ENCODE data around the gene MRPS7.
"Not testable (repeated sequence)": the region's sequence is repeated elsewhere in the genome, so short reads cannot be mapped to it uniquely, and the experiment has no call there.

Gene MRPS7

DNA sequence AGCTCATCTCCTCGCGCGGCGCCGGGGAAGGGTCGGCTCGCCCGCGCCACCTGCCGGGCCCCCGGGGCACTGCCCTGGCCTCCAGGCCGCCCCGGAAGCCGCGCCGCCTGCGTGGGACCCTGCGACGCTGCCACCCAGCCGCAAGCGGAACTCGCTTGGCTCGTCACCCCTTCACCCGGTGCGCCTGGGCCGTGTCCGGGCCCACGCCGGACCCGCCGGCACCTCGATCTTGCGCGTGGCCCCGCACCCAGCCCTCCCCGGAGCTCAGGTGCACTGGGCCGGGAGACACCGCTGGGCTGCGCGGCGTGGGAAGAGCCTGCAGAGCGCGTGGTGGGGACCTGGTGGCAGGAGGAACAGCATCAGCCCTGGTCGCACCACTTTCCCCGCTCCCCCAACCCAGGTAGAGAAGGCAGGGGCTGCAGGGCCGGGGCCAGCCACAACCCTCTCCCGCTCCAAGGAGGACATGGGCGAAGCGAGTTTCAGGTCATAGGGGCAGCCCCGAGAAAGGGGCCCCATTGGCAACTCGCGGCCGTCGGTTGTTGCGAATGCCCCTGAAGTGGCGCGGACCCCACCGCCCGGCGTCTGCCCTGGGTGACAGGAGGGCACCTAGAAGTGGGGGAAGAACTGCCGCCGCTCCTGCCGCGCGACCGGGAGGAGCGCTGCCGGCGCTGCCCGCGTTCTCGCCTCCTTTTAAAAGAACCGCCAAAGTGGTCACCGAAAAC is 9.7 kb downstream of the MRPS7 start:
- DNase-seq (ENCODE audit: low read depth in 2 of 2): peak; percentile 75 to 81

DNA sequence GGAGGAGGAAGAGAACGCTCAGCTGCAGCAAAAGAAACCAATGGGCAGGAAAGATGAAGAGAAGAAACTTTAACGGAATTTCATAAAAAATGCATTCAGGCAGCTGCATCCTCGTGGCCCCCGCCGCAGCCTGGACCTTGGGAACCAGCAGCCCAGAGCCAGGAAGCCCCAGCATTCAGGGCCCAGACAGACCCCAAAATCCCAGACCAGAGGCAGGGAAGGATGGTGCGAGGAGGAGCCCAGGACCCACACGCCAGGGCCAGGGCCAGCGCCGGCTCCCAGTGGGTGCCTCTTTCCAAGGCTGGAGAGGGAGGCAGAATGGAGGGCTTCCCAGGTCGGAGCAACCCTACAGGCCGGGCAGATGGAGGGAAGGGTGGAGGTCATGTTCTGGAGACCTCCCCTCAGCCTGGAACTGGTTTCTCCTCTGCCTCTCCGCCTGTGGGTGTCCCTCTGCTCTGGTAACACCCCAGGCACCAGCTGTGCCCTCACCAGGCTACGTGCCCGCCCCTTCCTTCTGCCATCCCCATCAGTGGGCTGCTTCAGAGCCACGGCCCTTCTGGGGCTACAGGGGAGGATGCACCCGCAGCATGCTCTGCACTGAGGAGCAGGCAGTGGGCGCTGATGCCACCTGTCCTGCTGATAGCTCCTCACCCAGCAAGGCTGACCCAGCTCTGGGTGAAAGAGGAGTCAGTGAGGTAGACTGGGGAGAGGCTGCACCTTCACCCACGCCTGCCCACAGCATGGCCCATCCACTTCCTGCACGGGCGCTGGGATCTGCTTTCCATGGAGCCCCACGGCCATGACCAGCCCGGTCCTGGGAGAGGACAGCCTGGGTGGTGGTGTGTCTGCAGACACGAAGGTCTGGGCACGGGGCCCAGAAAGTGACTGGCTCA is 10.5 kb downstream of the MRPS7 start:
- no peak for DNase-seq (ENCODE audit: low read depth in 2 of 2)

DNA sequence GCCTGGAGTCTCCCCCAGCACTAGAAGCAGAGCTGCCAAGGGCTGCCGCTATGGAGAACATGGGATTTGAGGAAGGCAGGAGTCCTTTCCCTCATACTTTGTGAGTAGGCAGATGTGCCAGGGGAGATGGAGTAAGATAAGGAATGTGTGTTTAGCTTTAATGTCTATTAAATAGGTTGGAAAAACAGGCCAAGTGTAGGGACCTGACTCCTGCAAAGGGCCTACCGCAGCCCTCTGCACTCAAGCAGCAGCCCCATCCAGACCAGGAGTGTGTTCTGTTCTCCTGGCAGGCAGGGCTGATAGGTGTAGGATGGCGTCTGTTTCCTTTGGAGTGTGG is 11.1 kb downstream of the MRPS7 start:
- DNase-seq (ENCODE audit: low read depth in 2 of 2): no peak

DNA sequence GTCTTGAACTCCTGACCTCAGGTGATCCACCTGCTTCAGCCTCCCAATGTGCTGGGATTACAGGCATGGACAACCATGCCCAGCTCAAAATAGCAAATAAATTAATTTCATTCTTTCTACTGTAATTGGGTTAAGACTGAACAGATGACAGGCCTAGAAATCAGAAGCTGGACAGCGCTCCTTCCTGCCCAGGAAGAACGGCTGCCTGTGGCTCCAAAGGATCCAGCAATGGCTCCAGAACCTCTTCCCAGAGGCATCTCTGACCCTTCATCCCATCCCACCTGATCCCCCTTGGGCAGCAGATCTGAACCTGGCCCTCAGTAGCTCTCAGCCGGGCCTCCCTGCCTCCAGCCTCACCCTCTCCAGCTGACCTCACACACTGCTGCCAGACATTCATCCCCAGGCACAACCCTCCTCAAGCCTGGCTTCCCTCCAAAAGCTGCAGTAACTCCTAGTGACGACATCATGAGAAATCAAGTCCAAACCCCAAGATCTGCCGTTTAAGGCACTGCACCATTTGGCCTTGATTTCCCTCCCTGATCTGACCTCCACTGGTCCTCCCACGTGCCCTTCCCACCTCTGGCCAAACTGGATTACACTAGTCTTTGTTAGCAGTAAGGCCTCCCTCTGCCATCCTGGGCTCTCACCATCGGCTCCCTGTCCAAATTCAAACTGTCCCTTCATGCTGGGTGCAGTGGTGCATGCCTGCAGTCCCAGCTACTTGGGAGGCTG is 12.5 kb downstream of the MRPS7 start:
- DNase-seq (ENCODE audit: low read depth in 2 of 2): no peak

DNA sequence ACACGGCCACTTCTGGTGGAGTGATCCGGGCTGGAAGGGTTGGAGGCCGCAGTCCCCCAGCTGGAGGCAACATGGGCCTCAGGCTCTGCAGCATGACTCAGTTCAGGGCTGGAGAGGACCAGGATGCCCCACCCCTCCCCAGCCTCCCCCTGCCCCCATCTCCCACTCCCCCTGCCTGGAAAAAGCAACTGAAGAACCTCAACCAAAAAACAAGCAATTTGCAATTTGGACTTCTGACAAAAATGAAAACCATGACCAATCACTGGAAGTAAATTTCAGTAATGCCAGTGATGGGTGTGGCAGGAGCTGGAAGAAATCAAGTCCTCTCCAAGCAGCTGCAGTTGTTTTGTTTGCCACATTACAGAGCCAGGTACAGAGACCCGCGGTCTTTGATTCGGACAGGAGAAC is 16.0 kb downstream of the MRPS7 start:
- DNase-seq (ENCODE audit: low read depth in 2 of 2): no peak

DNA sequence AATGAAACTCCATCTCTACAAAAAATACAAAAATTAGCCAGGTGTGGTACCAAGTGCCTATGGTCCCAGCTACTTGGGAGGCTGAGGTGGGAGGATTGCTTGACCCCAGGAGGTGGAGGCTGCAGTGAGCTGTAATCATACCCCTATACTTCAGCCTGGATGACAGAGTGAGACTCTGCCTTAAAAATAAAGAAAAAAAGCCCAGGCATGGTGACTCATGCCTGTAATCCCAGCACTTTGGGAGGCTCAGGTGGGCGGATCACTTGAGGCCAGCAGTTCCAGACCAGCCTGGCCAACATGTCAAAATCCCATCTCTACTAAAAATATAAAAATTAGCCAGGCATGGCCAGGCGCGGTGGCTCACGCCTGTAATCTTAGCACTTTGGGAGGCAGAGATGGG is 18.5 kb downstream of the MRPS7 start:
- not testable (repeated sequence) for DNase-seq (ENCODE audit: low read depth in 2 of 2)

DNA sequence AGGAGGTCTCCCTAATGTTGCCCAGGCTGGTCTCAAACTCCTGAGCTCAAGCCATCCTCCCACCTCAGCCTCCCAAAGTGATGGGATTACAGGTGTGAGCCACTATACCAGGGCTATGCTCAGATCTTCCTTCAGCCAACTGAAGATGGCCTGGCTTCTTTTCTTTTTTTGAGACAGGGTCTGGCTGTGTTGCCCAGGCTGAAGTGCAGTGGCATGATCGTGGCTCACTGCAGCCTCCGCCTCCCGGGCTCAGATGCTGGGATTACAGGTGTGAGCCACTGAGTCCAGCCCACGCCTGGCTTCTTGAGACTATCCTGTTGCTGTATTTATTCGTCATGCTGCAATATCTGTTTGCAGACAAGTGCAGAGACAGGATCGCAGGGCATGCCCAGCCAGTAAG is 23.4 kb downstream of the MRPS7 start:
- DNase-seq (ENCODE audit: low read depth in 2 of 2): no peak

DNA sequence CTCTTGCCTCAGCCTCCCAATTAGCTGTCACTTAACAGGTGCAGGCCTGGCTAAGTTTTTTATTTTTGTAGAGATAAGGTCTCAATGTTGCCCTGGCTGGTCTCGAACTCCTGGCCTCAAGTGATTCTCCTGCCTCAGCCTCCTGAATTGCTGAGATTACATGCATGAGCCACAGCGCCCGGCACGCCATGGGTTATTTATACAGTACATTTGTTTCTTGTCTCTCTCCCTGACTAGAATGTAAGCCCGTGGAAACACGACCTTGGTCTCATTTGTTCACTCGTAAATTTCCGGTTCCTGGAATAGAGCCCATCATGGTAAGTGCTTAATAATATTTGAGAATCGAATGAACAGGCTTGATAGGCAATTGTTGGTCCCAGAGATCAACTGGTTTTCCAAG is 25.5 kb downstream of the MRPS7 start:
- DNase-seq (ENCODE audit: low read depth in 2 of 2): no peak

DNA sequence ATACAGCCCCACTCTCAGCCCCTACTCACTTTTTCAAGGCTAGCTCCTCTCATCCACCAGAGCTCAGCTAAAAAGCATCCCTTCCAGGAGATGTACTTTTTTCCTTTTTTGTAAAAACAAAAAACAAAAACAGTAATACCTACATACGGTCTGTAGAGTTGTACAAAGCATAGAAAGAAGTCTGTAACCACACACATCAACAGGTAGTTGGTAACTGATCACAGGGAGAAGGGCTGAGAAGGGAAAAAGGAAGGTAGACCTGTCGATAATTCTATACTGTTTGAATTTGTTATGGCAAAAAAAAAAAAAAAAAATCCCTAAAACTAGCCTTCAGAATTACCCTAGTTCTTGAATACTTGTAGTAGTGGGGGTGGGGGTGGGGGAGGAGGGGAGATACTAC is 26.7 kb downstream of the MRPS7 start:
- no peak for DNase-seq (ENCODE audit: low read depth in 2 of 2)

DNA sequence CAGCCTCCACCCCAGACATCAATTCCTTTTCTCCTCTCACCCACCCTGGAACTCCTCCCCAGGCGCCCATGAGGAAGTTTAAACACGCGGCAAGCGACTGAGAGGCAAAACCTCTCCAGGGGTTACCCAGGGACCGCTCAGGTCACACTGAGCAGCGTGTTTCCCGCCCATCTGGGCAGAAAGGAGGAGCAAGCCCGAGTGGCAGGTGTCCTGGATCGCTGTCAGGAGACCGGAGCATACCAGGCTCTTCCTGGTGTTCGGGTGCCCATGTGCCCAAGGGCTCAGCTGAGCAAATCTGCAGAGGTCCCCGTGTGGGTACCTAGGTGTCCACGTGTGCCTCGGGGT is 27.1 kb downstream of the MRPS7 start:
- no peak for DNase-seq (ENCODE audit: low read depth in 2 of 2)

DNA sequence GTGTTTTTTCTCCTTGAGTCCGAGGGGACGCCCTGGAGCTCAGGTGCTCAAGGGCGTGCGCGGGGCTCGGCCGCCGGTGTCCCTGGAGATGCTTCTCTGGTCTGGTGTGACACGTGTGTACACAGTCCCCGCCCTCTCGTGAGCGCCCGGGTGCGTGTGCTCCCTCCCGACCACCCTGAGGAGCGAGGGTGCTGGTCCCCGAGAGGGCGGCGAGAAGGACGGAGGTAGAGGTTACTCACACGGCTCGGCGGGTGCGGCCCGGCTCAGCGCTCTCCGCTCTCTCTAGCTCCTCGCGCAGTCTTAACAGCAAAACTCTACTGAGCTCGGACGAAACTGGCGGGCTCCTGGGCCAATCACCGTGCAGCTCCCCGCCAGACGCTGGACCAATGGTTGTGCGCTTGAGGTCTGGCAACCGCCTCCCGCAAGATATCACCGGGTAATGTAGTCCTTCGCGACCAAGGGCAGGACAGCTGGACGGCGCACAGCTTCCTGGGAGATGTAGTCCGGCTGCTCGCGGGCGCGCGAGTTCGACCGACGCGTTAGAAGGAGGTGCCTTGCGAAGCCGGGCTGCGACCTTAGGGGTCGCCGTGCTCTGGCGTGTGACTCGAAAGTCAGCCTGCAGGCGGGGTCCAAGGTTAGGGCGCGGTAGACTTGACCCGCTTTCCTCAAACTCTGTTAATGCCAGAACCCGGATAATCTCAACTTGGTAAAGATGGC is 27.6 kb downstream of the MRPS7 start, which contains the start of gene SLC25A19:
Gene SLC25A19 (minus strand): TSS at position 319 of the 717 bp plus-strand sequence. CDS start 2,669 bp downstream, outside the sequence.
- DNase-seq (ENCODE audit: low read depth in 2 of 2): peak; percentile 79 to 89

DNA sequence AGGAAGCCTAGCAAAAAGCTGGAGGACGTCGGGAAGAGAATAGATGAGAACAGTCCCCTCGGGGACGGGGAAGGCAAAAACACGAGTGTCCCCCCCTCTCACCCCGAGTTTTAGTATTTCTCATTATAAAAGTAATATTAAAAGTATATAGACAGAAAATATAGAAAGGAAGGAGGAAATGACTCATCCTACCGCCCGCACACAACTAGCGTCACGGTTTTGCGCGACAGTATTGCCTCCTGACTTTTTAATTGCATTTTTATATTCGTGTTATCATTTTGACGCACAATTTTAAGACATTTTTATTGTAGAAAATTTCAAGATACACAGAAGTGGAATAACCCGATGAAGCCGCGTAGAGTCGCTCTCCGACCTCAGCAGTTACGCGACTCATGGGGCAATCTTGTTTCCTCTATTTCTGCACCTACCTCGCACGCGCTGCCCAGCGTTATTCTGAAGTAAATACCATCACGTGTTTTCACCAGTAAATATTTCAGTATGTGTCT is 28.2 kb downstream of the MRPS7 start:
- peak; percentile 7 to 41 for DNase-seq (ENCODE audit: low read depth in 2 of 2)

DNA sequence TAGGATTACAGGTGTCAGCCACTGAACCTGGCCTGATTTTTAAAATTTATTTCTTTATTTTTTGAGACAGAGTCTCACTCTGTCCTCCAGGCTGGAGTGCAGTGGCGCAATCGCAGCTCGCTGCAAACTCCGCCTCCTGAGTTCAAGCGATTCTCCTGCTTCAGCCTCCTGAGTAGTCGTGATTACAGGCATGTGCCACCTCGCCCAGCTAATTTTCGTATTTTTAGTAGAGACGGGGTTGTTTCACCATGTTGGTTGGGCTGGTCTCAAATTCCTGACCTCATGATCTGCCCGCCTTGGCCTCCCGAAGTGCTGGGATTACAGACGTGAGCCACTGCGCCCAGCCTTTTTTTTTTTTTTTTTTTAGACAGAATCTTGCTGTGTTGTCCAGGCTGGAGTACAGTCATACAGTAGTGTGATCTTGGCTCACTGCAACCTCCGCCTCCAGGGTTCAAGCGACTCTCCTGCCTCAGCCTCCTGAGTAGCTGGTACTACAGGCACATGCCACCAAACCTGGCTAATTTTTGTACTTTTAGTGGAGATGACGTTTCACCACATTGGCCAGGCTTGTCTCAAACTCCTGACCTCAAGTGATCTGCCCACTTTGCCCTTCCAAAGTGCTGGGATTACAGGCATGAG is 31.2 kb downstream of the MRPS7 start:
- DNase-seq (ENCODE audit: low read depth in 2 of 2): not testable (repeated sequence)

DNA sequence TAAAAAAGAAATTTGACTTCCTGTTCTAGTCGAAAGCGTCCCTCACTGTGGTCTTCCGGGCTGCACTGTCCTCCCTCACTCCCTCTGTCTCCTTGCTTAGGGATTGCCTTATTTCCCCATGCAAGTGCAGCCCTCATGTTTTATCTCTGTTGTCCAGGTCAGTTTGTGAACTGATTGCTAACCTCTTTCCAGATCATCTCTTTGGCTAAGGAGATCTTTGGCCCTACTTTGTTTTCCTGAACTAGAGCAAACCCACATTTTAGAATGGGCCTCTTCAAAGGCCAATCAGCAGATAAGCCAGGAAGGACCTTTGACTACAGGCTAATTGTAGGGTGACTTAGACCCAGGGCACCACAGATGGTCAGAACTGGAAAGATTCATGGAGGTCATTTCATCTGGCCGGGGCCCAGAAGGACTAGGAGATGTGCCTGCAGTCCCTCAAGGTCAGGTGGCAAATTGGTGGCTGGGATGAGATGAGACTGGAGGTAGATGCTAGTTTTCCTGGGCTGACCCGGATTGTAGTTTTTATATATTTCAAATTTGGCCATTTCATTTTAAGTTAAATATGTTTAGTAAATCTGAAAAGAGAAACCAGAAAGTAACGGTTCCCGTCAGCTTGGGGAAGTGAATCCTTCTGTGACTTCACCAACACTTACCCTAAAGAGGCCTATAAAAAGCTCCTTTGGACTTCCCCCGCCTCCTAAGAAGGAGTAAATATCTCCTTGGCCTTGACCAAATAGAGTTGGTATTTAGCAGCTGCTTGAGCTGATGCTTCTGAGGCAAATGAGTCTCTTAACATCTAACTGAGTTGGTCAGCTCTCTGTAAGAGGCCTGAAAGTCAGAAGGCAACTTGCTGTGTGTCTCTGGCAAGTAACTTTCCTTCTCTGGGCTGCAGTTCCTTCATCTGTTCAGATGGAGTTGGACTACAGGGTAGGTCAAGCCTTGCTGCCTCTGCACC is 33.8 kb downstream of the MRPS7 start:
- DNase-seq (ENCODE audit: low read depth in 2 of 2): no peak

DNA sequence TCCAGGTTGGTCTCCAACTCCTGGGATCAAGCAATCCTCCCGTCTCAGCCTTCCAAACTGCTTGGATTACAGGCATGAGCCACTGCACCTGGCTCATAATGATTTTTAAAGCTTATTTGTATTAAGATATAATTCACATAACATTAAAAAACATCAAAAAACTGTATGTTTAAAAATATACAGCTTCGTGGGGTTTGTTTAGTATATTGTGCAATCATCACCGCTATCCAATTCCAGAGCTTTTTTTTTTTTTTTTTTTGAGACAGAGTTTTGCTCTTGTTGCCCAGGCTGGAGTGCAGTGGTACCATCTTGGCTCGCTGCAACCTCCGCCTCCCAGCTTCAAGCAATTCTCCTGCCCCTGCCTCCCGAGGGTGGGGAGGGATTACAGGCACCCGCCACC is 38.6 kb downstream of the MRPS7 start:
- no peak for DNase-seq (ENCODE audit: low read depth in 2 of 2)

DNA sequence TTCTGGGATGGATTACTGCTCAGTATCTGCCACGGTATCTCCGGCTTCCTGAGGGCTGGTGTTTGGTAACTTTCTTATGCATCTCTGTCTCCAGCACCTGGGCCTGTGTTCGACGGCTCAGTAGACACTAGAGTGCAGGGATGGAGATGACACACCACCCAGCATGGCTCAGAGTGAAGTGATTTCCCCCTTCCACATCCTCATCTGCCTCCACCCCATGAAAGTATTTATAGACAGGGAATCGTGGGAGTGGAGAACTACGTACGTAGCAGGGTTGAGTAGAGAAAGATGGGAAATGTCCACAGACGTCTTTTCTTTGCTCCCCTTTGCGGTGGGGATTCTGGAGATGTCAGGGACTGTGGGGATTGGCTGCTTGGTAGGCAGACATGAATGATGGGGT is 39.4 kb downstream of the MRPS7 start:
- DNase-seq (ENCODE audit: low read depth in 2 of 2): no peak

DNA sequence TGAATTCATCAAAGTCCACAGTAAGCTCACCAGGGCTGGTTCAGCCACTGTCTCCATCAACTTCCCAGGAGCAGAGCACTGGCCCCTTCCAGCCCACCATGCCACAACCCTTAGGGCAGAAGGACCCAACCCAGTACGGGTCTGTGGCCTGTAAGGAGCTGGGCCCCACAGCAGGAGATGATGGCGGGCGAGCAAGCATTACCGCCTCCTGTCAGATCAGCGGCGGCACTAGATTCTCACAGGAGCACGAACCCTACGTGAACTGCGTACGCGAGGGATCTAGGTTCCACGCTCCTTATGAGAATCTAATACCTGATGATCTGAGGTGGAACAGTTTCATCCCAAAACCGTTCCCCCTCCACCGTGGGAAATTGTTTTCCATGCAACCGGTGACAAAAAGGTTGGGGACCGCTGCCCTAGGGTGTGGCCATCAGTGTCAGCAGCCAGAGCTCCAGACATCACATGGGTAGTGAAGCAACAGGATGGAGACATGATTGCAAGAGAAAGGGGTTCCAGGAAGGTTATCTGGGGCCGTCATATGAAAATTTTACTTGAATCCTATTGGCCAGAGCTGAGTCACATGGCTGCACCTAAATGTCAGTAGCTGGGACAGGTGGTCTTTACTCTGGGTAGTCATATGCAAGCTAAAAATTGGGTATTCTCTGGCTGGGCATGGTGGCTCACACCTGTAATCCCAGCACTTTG is 40.0 kb downstream of the MRPS7 start:
- DNase-seq (ENCODE audit: low read depth in 2 of 2): no peak

DNA sequence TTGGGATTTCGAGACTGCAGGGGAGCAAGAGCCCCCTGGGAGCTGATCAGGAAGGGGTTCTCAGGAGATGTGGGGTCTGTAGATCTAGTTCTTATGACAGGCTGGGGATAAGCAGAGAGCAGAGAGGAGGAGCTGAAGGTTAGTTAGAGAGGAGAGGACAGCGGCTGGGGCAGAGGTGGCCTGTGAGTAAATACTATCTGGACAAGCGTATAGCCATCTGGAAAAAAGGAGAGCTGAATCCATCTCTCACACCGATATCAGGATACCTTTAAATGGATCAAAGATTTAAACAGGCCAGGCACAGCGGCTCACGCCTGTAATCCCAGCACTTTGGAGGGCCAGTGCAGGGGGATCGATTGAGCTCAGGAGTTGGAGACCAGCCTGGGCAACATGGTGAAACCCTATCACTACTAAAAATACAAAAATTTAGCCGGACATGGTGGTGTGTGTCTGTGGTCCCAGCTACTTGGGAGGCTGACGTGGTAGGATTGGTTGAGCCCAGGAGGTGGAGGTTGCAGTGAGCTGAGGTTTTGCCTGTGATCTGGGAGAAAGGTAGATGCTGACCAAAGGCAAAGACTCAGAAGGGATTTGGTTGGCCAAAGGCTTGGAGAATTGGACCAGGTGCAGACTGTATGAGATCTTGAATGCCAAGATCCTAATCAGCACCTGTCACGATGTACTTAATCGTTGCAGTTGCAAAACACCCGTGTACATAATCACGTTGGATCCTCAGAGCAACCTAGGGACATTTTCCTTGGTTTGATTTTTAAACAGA is 46.5 kb downstream of the MRPS7 start:
- no peak for DNase-seq (ENCODE audit: low read depth in 2 of 2)

All from stimulated activated CD4-positive, alpha-beta T cell treated with anti-CD3 and anti-CD28 coated beads, Interleukin-1b, Interleukin-23, amount 100 ng/mL, for 1 hour (primary cell).